IPS DF 6.9 (cell line): ENCODE results near the gene FAR2.

ENCODE experiments used
- DNase-seq: peaks from one replicate; pipeline ENCODE4 v3.0.0-alpha.2; 2013; ENCODE audit warnings: low read depth, low spot score
- H3K27ac ChIP-seq: one replicate; pipeline ENCODE4 v1.5.1; 2013; ENCODE audit warnings: low read length, control low read depth
- H3K27me3 ChIP-seq: 2 replicates; pipeline ENCODE4 v1.6.1; 2013; ENCODE audit warnings: mild to moderate bottlenecking, low read length; ENCODE audit not compliant: control insufficient read depth, insufficient read depth
- H3K36me3 ChIP-seq: 2 replicates; pipeline ENCODE4 v1.6.1; 2013; ENCODE audit warnings: low read length; ENCODE audit not compliant: control insufficient read depth, insufficient read depth
- H3K4me1 ChIP-seq: 2 replicates; pipeline ENCODE4 v1.6.1; 2013; ENCODE audit warnings: low read length; ENCODE audit not compliant: control insufficient read depth, insufficient read depth
- H3K4me3 ChIP-seq: 2 replicates; pipeline ENCODE4 v1.5.1; 2013; ENCODE audit warnings: mild to moderate bottlenecking, low read length
- H3K9me3 ChIP-seq: 2 replicates; pipeline ENCODE4 v1.6.1; 2013; ENCODE audit warnings: low read length, inconsistent platforms; ENCODE audit not compliant: control insufficient read depth, insufficient read depth
- WGBS: extraction: QIAGEN DNeasy Blood & Tissue Kit; methylation state at CpG from one replicate; pipeline ENCODE4 v1.1.7; 2013; ENCODE audit warnings: mixed read lengths, missing lambda C conversion rate; ENCODE audit not compliant: insufficient read length, insufficient coverage; 5-methylcytosine and 5-hydroxymethylcytosine counted together

Gene FAR2

GRCh38 chr12:29152981-29153630 is 4.0 kb downstream of the FAR2 start:
- DNase-seq, result no peak
- no peak overlapping the region for H3K4me3 ChIP-seq
- WGBS, result no CpG with 5 or more reads among the region's 4 CpGs
- no peaks in the 10 kb centered on the region for H3K36me3 ChIP-seq
- peaks cover 5% of the 10 kb centered on the region for H3K4me1 ChIP-seq
- no peaks in the 10 kb centered on the region for H3K27me3 ChIP-seq
- no peaks in the 10 kb centered on the region for H3K9me3 ChIP-seq
- no peak overlapping the region for H3K27ac ChIP-seq

- Histone ChIP-seq H3K27me3 (no peaks in the 10 kb centered on the region), H3K36me3 (no peaks in the 10 kb centered on the region), H3K27ac (no peak overlapping the region), H3K4me3 (no peak overlapping the region), H3K4me1 (peaks cover 5% of the 10 kb centered on the region), H3K9me3 (no peaks in the 10 kb centered on the region)
- WGBS, result no CpG with 5 or more reads among the region's 1 CpG
- DNase-seq, result no peak
Measured at GRCh38 chr12:29155079-29155478, 6.0 kb downstream of the FAR2 start.

- H3K27me3 ChIP-seq, result no peaks in the 10 kb centered on the region
- no peak overlapping the region for H3K4me3 ChIP-seq
- 0 out of 2 replicates have a peak, but pooled peaks cover 4% of the 10 kb centered on the region for H3K4me1 ChIP-seq
- WGBS, result no CpG with 5 or more reads among the region's 1 CpG
- H3K36me3 ChIP-seq, result no peaks in the 10 kb centered on the region
- H3K27ac ChIP-seq, result no peak overlapping the region
- no peaks in the 10 kb centered on the region for H3K9me3 ChIP-seq
- DNase-seq, result no peak
Measured at GRCh38 chr12:29157486-29157946, 8.4 kb downstream of the FAR2 start.

GRCh38 chr12:29158115-29158763 is 9.2 kb downstream of the FAR2 start:
- Histone ChIP-seq H3K36me3 (no peaks in the 10 kb centered on the region), H3K4me3 (no peak overlapping the region), H3K9me3 (no peaks in the 10 kb centered on the region), H3K27me3 (no peaks in the 10 kb centered on the region), H3K4me1 (0 out of 2 replicates have a peak, but pooled peaks cover 4% of the 10 kb centered on the region), H3K27ac (no peak overlapping the region)
- no CpG with 5 or more reads among the region's 2 CpGs for WGBS
- no peak for DNase-seq

GRCh38 chr12:29159661-29160060 is 10.6 kb downstream of the FAR2 start:
- H3K27me3 ChIP-seq, result no peaks in the 10 kb centered on the region
- 0 out of 2 replicates have a peak, but pooled peaks cover 2% of the 10 kb centered on the region for H3K4me1 ChIP-seq
- H3K27ac ChIP-seq, result no peak overlapping the region
- no peak for DNase-seq
- no peaks in the 10 kb centered on the region for H3K9me3 ChIP-seq
- H3K36me3 ChIP-seq, result no peaks in the 10 kb centered on the region
- no peak overlapping the region for H3K4me3 ChIP-seq
- no CpG with 5 or more reads among the region's 3 CpGs for WGBS

DNA sequence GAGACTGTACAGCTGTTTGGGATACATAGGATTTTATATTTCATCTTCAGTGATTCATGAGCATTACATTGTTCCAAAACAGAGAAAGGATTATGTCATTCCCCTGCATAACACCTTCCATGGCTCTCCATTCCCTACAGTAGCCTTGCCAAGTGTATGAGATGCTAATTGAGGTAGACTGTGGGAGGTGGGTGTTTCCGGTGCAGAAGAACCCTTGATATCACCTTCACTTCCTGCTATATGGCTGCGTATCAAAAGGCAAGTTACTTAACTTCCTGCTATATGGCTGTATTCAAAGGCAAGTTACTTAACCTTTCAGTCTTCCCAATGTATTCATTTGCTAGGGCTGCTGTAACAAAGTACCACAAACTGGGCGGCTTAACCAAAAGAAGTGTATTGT is 11.2 kb downstream of the FAR2 start:
- H3K27ac ChIP-seq, result no peak overlapping the region
- DNase-seq, result no peak
- WGBS, result no CpG with 5 or more reads among the region's 3 CpGs
- H3K4me3 ChIP-seq, result no peak overlapping the region
- no peaks in the 10 kb centered on the region for H3K36me3 ChIP-seq
- H3K9me3 ChIP-seq, result no peaks in the 10 kb centered on the region
- no peaks in the 10 kb centered on the region for H3K27me3 ChIP-seq
- H3K4me1 ChIP-seq, result 0 out of 2 replicates have a peak, but pooled peaks cover under 1% of the 10 kb centered on the region

GRCh38 chr12:29163146-29163545 is 14.1 kb downstream of the FAR2 start:
- no peaks in the 10 kb centered on the region for H3K4me1 ChIP-seq
- WGBS, result no CpG with 5 or more reads among the region's 4 CpGs
- H3K36me3 ChIP-seq, result no peaks in the 10 kb centered on the region
- H3K27ac ChIP-seq, result no peak overlapping the region
- no peak for DNase-seq
- H3K27me3 ChIP-seq, result no peaks in the 10 kb centered on the region
- no peak overlapping the region for H3K4me3 ChIP-seq
- H3K9me3 ChIP-seq, result no peaks in the 10 kb centered on the region

GRCh38 chr12:29164477-29165393 is 15.7 kb downstream of the FAR2 start:
- Histone ChIP-seq H3K27ac (no peak overlapping the region), H3K27me3 (no peaks in the 10 kb centered on the region)
- WGBS, result no CpG with 5 or more reads among the region's 7 CpGs

DNA sequence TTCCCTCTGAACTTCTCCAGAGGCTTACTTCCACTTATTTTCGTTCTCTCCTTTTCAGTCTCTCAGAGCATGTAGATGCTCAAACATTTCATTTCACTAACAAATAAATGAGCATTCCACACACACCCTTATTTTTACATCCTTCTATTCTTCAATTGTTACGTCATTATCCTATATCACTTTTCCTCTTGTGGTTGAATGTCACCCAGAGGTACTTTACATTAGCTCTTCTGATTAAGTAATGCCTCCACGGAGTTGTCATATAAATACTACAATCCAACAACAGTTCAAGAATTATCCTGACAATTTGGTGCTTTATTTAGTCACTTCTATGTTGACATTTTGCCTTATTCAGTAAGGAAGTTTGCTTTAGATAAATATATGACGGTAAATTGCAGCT is 18.4 kb downstream of the FAR2 start:
- WGBS, result 100% methylated on average over 1 of the region's 4 CpGs
- no peaks in the 10 kb centered on the region for H3K27me3 ChIP-seq
- H3K4me3 ChIP-seq, result no peak overlapping the region
- no peak overlapping the region for H3K27ac ChIP-seq
- no peaks in the 10 kb centered on the region for H3K36me3 ChIP-seq
- no peak for DNase-seq
- no peaks in the 10 kb centered on the region for H3K4me1 ChIP-seq
- no peaks in the 10 kb centered on the region for H3K9me3 ChIP-seq

More at GRCh38 chr12:29164477-29165393, 15.7 kb downstream of the FAR2 start:
- no peak overlapping the region for H3K4me3 ChIP-seq
- no peaks in the 10 kb centered on the region for H3K36me3 ChIP-seq
- no peaks in the 10 kb centered on the region for H3K9me3 ChIP-seq
- H3K4me1 ChIP-seq, result no peaks in the 10 kb centered on the region
- DNase-seq, result no peak

- no CpG with 5 or more reads among the region's 6 CpGs for WGBS
- H3K27me3 ChIP-seq, result no peaks in the 10 kb centered on the region
- H3K36me3 ChIP-seq, result no peaks in the 10 kb centered on the region
- no peak for DNase-seq
- H3K4me3 ChIP-seq, result no peak overlapping the region
- H3K9me3 ChIP-seq, result no peaks in the 10 kb centered on the region
- no peak overlapping the region for H3K27ac ChIP-seq
- H3K4me1 ChIP-seq, result no peaks in the 10 kb centered on the region
Measured at GRCh38 chr12:29167988-29168387, 18.9 kb downstream of the FAR2 start.
